Colon (tissue), 2 donors: ENCODE measurements around the gene ACAD9.

Experiments
- FAIRE-seq: peaks from 2 replicates; lab custom pipeline; 2012; peaks lifted over from hg19 to GRCh38; lab: Jason Lieb, UNC
- donor health status: control.
- donor health status: control.

ACAD9 gene

DNA sequence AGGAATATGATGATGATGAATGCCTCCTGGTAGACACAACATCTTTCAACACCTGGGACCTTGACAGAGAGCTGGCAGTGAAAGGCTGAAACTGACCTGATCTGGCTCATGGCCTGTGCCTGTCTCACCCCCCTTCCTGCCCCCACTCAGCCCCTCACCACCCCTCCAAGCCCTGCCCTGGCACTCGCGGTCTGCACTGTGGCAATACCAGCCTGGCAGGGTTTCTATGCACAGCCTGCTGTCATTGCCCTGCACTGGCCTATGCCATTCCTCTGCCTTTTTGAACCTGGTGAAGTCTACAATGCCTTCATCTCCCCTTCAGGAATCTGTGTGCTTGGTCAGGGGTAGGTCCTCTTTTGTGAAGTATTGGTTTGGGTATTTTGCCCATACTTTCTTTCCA, 56.5 kb downstream of the ACAD9 start:
- FAIRE-seq = no peak

- FAIRE-seq = no peak
Observed at GRCh38 chr3:128936341-128936740, 56.9 kb downstream of the ACAD9 start.

- no peak for FAIRE-seq
Observed at GRCh38 chr3:128940252-128940651, 60.8 kb downstream of the ACAD9 start.

DNA sequence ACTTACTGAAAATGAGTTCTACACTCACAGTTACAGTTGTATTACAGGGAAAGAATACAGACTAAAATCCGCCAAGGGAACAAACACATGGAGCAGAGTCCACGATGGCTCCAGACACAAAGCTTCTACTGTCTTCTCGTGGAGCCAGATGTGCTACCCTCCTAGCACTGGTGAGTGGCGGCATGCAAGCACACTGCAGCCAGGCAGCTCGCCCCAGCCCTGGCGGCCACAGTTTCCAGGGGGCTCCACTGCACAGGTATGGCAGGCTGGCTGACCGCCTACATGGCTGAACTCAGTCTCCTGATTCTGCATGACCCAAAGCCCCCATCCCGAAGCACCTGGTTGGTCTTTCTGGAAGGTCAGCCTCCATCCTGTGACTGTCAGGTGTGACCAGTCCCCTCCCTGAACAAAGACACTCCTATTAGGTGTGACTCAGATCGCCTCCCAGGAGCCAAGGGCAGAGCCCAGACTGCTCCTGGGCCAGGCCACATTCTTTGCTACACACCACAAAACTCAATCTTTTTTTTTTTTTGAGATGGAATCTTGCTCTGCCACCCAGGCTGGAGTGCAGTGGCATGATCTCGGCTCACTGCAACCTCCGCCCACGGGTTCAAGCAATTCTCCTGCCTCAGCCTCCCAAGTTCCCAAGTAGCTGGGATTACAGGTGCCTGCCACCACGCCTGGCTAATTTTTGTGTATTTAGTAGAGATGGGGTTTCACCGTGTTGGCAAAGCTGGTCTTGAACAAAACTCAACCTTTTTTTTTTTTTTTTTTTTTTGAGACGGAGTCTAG, 62.9 kb downstream of the ACAD9 start:
- no peak for FAIRE-seq

- FAIRE-seq = no peak
Observed at GRCh38 chr3:128945041-128945877, 65.8 kb downstream of the ACAD9 start.

GRCh38 chr3:128945878-128946175, 66.4 kb downstream of the ACAD9 start:
- no peak for FAIRE-seq

DNA sequence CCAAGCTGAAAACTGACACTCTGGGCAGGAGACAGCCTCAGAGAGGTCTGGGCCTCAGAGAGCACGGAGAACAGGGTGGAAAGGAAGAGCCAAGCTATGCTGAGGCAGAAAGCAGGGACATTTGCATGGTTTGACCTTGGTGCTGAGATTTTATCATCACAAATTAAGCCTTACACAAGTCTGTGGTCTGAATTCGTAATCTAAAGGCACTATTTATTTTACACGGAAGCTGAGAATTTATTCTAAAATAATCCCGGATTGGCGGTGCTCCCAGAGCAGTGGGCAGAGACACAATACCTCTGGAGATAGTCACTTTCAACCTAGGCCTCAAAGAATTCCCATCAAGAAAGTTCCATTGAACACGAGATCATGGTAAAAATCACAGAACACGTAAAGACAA, 67.0 kb downstream of the ACAD9 start:
- FAIRE-seq = no peak

- no peak for FAIRE-seq
Observed at GRCh38 chr3:128949158-128949557, 69.7 kb downstream of the ACAD9 start.

- no peak for FAIRE-seq
Observed at GRCh38 chr3:128950223-128950938, 71.0 kb downstream of the ACAD9 start.

DNA sequence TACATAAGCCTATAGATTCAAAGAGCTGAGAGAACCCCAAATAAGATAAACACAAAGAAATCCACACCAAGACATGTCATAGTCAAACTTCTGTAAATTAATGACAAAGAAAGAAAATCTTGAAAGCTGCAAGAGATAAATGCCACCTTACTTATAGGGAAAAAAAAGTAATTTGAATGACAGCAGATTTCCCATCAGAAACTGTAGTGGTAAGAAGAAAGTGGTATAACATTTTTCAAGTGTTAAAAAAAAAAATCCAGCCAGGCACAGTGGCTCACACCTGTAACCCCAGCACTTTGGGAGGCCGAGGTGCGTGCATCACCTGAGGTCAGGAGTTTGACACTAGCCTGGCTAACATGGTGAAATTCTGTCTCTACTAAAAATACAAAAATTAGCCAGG, 77.0 kb downstream of the ACAD9 start:
- FAIRE-seq = no peak
